PC-9 (cell line): ENCODE measurements around the gene GRK4.

Experiments used
- EZH2 ChIP-seq: fragments of 200-600 bp; sonication (generic); IDR thresholded peaks from 2 replicates; pipeline ENCODE4 v1.8.0; 2017; ENCODE audit warnings: antibody characterized with exemption, low read depth
- TF ChIP-seq, protein P1 (sequence below): fragments of 200-600 bp; sonication (generic); conservative IDR thresholded peaks from 2 replicates; pipeline ENCODE4 v1.6.1; 2017; ENCODE audit warnings: mixed run types, antibody characterized with exemption, mild to moderate bottlenecking, moderate library complexity

DNA sequence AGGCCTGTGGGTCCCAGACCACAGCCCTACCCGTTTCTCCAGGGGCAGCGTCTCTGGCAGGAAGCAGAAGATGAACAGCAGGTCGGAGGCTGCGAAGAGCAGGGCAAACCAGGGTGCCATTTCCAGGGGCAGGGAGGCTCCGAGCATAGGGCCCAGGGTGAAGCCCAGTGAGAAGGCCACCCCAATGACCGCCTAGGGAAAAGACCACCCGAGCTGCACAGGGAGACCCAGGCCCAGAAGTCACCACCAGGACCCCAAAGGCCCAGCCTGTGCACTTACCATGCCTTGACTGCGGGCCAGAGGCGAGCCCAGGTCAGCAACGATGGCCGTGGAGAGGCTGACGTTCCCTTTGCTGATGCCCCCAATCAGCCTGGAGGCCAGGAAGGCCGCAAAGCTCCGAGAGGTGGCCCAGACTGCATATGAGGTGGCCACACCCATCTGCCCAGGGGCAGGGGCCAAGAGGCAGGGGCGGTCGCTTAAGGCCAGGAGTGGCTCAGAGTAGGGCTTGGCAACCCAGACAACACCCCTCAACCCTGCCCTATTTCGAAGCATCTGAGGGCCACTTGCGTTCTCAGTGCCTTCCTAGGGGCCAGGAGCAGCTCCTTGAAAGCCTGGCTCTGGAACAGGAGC, 30.9 kb upstream of the GRK4 start:
- TF ChIP-seq, protein P1, sequence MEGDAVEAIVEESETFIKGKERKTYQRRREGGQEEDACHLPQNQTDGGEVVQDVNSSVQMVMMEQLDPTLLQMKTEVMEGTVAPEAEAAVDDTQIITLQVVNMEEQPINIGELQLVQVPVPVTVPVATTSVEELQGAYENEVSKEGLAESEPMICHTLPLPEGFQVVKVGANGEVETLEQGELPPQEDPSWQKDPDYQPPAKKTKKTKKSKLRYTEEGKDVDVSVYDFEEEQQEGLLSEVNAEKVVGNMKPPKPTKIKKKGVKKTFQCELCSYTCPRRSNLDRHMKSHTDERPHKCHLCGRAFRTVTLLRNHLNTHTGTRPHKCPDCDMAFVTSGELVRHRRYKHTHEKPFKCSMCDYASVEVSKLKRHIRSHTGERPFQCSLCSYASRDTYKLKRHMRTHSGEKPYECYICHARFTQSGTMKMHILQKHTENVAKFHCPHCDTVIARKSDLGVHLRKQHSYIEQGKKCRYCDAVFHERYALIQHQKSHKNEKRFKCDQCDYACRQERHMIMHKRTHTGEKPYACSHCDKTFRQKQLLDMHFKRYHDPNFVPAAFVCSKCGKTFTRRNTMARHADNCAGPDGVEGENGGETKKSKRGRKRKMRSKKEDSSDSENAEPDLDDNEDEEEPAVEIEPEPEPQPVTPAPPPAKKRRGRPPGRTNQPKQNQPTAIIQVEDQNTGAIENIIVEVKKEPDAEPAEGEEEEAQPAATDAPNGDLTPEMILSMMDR, result no peak
- TF ChIP-seq EZH2, result no peak
